HepG2 (cell line): ENCODE results near the gene CMTM8. TPM values are rescaled to one million over a fixed set of nuclear protein-coding genes. Genes with fewer than 3 reads are reported as not detected.

Experiments
- HMG20A ChIP-seq: IDR thresholded peaks from 2 replicates; pipeline ENCODE4 v1.6.1; 2016; ENCODE audit warnings: borderline replicate concordance
- HNRNPH1 ChIP-seq: fragments of 200-400 bp; formaldehyde crosslinking; optimal IDR thresholded peaks from 2 replicates; pipeline ENCODE3; 2017; ENCODE audit warnings: mild to moderate bottlenecking, low read depth, low read length
- IRX3 ChIP-seq: sonication (generic); formaldehyde crosslinking; IDR thresholded peaks from 2 replicates; pipeline ENCODE4 v1.8.1; 2023; ENCODE audit warnings: mild to moderate bottlenecking, low read depth, missing genetic modification reagents, borderline replicate concordance
- KDM3A ChIP-seq: IDR thresholded peaks from 2 replicates; pipeline ENCODE4 v1.6.1; 2018; ENCODE audit warnings: low read depth, missing compliant biosample characterization
- MLLT10 ChIP-seq: sonication (generic); formaldehyde crosslinking; IDR thresholded peaks from 2 replicates; pipeline ENCODE4 v1.4.0; 2020; ENCODE audit warnings: missing genetic modification reagents
- NFE2 ChIP-seq: sonication (generic); formaldehyde crosslinking; IDR thresholded peaks from 2 replicates; pipeline ENCODE4 v1.4.0; 2020; ENCODE audit warnings: missing genetic modification reagents
- RARG ChIP-seq: sonication (generic); formaldehyde crosslinking; IDR thresholded peaks from 2 replicates; pipeline ENCODE4 v1.4.0; 2020; ENCODE audit warnings: low read depth, mild to moderate bottlenecking, missing genetic modification reagents
- TCF12 ChIP-seq, 2 experiments: fragments of 450-650 bp in 1 of 2; sonication (generic) in 1 of 2; formaldehyde crosslinking in 1 of 2; IDR thresholded peaks; 2 replicates each; pipeline versions ENCODE4 v1.6.1 to v1.8.0; 2017 to 2022; ENCODE audit warnings: antibody characterized with exemption in 1 of 2, mild to moderate bottlenecking in 1 of 2, missing genetic modification reagents in 1 of 2, moderate library complexity in 1 of 2
- ZNF432 ChIP-seq: sonication (generic); formaldehyde crosslinking; IDR thresholded peaks from 2 replicates; pipeline ENCODE4 v1.5.0; 2020; ENCODE audit warnings: missing genetic modification reagents, mild to moderate bottlenecking, borderline replicate concordance
- ZNF674 ChIP-seq: sonication (generic); formaldehyde crosslinking; IDR thresholded peaks from 2 replicates; pipeline ENCODE4 v1.5.0; 2020; ENCODE audit warnings: low read depth, mild to moderate bottlenecking, missing genetic modification reagents
- polyA plus RNA-seq, 8 experiments: library from polyadenylated mRNA; depleted of rRNA in 3 of 8; stranded (reverse) in 7 of 8; unstranded in 1 of 8; fragments of >200 nt; fragmentation: Illumina TruSeq in 4 of 8; extraction: Trizol in 4 of 8; gene quantifications; 2 replicates each; pipeline versions ENCODE4 v1.2.1 to v1.2.3, GENCODE V29; 2011 to 2016; ENCODE audit warnings: low read depth in 4 of 8, missing spikeins in 1 of 8, mixed read lengths in 1 of 8; ENCODE audit not compliant: insufficient read depth in 1 of 8
- total RNA-seq, 5 experiments: library from RNA; depleted of rRNA; stranded (reverse); fragments of >200 nt; fragmentation: Illumina TruSeq; extraction: Trizol; gene quantifications; 2 replicates each; pipeline ENCODE4 v1.2.3, GENCODE V29; 2016; ENCODE audit warnings: low read depth in 1 of 5
- TF ChIP-seq, protein P1 (sequence below): sonication (generic); formaldehyde crosslinking; IDR thresholded peaks from 2 replicates; pipeline ENCODE4 v1.5.0; 2020; ENCODE audit warnings: missing genetic modification reagents
- TF ChIP-seq, protein P2 (sequence below): sonication (generic); formaldehyde crosslinking; IDR thresholded peaks from 2 replicates; pipeline ENCODE4 v1.8.0; 2022; ENCODE audit warnings: mild to moderate bottlenecking, missing genetic modification reagents, borderline replicate concordance
- TF ChIP-seq, protein P3 (sequence below): sonication (generic); formaldehyde crosslinking; IDR thresholded peaks from 2 replicates; pipeline ENCODE4 v1.8.1; 2023; ENCODE audit warnings: mild to moderate bottlenecking, missing genetic modification reagents
- TF ChIP-seq, protein P4 (sequence below): sonication (generic); formaldehyde crosslinking; conservative IDR thresholded peaks from 2 replicates; pipeline ENCODE4 v1.8.0; 2022; ENCODE audit warnings: missing genetic modification reagents
- TF ChIP-seq, protein P5 (sequence below): sonication (generic); formaldehyde crosslinking; IDR thresholded peaks from 2 replicates; pipeline ENCODE4 v1.4.0; 2020; ENCODE audit warnings: missing genetic modification reagents

Gene CMTM8
- total and polyA plus RNA-seq, 2 of the 13 experiments (the other 11 are each of a cell fraction or from before 2014, with no cell fraction given) = 8.9 to 15.8 TPM

DNA sequence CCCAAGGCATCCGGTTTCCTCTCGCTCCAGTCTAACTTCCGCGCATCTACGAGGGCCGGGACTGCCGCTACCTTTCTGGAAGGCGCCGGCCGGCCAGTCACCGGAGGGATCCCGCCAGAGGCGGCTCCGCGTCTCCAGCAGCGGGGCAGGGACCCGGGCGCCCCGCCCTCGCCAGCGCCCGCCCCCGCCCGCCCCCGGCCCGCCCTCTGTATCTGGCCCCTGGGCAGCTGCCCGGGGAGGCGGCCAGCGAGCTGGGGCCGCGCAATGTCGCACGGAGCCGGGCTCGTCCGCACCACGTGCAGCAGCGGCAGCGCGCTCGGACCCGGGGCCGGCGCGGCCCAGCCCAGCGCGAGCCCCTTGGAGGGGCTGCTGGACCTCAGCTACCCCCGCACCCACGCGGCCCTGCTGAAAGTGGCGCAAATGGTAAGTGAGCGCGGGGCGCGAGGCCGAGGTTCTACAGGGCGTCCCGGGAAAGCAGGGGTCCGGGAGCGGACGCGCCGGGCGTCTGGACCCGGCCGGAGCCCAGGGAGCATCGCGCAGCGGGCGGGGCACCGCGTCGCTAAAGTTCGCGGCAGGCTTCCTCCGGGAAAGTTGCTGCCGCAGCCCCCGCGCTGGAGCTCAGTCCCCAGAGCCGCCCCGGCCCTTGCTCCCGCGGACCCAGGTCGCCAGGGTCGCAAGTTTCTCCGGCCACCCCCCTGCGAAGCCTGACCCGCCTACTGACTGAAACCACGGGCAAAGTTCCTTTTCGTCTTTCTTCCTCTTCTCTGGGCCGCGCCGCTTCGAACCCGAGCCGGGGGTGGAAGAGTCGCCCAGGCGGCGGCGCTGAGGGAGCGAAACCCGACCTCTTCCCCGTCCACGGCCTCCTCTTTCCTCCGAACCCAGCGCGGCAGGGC lies 153.4 kb downstream of the CMTM8 start, which contains the start of gene CMTM7 (continued):
- TF ChIP-seq, protein P1, sequence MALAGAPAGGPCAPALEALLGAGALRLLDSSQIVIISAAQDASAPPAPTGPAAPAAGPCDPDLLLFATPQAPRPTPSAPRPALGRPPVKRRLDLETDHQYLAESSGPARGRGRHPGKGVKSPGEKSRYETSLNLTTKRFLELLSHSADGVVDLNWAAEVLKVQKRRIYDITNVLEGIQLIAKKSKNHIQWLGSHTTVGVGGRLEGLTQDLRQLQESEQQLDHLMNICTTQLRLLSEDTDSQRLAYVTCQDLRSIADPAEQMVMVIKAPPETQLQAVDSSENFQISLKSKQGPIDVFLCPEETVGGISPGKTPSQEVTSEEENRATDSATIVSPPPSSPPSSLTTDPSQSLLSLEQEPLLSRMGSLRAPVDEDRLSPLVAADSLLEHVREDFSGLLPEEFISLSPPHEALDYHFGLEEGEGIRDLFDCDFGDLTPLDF = no peak
- TF ChIP-seq, protein P2, sequence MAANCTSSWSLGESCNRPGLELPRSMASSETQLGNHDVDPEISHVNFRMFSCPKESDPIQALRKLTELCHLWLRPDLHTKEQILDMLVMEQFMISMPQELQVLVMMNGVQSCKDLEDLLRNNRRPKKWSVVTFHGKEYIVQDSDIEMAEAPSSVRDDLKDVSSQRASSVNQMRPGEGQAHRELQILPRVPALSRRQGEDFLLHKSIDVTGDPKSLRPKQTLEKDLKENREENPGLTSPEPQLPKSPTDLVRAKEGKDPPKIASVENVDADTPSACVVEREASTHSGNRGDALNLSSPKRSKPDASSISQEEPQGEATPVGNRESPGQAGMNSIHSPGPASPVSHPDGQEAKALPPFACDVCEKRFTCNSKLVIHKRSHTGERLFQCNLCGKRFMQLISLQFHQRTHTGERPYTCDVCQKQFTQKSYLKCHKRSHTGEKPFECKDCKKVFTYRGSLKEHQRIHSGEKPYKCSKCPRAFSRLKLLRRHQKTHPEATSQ (CRISPR knock-in tag) = no peak
- TF ChIP-seq ZNF674 (CRISPR knock-in tag) (0 out of 2 replicates have a peak, but pooled peaks have one; percentile 75), ZNF432 (CRISPR knock-in tag) (no peak), KDM3A (CRISPR knock-in tag) (peak; percentile 59), MLLT10 (CRISPR knock-in tag) (no peak), HMG20A (CRISPR knock-in tag) (no peak), NFE2 (CRISPR knock-in tag) (no peak), HNRNPH1 (no peak), IRX3 (CRISPR knock-in tag) (peak; percentile 45; the same call in 1 of the 2 replicates), TCF12 (IDR thresholded peaks at IDR 0.05) (no peak), TCF12 (CRISPR knock-in tag; IDR thresholded peaks at IDR 0.05) (no peak; the same call in 1 of the 2 replicates), RARG (CRISPR knock-in tag) (no peak)
- TF ChIP-seq, protein P3, sequence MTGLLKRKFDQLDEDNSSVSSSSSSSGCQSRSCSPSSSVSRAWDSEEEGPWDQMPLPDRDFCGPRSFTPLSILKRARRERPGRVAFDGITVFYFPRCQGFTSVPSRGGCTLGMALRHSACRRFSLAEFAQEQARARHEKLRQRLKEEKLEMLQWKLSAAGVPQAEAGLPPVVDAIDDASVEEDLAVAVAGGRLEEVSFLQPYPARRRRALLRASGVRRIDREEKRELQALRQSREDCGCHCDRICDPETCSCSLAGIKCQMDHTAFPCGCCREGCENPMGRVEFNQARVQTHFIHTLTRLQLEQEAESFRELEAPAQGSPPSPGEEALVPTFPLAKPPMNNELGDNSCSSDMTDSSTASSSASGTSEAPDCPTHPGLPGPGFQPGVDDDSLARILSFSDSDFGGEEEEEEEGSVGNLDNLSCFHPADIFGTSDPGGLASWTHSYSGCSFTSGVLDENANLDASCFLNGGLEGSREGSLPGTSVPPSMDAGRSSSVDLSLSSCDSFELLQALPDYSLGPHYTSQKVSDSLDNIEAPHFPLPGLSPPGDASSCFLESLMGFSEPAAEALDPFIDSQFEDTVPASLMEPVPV (CRISPR knock-in tag) = peak; percentile 77; the same call in 1 of the 2 replicates
- TF ChIP-seq, protein P4, sequence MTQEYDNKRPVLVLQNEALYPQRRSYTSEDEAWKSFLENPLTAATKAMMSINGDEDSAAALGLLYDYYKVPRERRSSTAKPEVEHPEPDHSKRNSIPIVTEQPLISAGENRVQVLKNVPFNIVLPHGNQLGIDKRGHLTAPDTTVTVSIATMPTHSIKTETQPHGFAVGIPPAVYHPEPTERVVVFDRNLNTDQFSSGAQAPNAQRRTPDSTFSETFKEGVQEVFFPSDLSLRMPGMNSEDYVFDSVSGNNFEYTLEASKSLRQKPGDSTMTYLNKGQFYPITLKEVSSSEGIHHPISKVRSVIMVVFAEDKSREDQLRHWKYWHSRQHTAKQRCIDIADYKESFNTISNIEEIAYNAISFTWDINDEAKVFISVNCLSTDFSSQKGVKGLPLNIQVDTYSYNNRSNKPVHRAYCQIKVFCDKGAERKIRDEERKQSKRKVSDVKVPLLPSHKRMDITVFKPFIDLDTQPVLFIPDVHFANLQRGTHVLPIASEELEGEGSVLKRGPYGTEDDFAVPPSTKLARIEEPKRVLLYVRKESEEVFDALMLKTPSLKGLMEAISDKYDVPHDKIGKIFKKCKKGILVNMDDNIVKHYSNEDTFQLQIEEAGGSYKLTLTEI (CRISPR knock-in tag) = no peak
- TF ChIP-seq, protein P5, sequence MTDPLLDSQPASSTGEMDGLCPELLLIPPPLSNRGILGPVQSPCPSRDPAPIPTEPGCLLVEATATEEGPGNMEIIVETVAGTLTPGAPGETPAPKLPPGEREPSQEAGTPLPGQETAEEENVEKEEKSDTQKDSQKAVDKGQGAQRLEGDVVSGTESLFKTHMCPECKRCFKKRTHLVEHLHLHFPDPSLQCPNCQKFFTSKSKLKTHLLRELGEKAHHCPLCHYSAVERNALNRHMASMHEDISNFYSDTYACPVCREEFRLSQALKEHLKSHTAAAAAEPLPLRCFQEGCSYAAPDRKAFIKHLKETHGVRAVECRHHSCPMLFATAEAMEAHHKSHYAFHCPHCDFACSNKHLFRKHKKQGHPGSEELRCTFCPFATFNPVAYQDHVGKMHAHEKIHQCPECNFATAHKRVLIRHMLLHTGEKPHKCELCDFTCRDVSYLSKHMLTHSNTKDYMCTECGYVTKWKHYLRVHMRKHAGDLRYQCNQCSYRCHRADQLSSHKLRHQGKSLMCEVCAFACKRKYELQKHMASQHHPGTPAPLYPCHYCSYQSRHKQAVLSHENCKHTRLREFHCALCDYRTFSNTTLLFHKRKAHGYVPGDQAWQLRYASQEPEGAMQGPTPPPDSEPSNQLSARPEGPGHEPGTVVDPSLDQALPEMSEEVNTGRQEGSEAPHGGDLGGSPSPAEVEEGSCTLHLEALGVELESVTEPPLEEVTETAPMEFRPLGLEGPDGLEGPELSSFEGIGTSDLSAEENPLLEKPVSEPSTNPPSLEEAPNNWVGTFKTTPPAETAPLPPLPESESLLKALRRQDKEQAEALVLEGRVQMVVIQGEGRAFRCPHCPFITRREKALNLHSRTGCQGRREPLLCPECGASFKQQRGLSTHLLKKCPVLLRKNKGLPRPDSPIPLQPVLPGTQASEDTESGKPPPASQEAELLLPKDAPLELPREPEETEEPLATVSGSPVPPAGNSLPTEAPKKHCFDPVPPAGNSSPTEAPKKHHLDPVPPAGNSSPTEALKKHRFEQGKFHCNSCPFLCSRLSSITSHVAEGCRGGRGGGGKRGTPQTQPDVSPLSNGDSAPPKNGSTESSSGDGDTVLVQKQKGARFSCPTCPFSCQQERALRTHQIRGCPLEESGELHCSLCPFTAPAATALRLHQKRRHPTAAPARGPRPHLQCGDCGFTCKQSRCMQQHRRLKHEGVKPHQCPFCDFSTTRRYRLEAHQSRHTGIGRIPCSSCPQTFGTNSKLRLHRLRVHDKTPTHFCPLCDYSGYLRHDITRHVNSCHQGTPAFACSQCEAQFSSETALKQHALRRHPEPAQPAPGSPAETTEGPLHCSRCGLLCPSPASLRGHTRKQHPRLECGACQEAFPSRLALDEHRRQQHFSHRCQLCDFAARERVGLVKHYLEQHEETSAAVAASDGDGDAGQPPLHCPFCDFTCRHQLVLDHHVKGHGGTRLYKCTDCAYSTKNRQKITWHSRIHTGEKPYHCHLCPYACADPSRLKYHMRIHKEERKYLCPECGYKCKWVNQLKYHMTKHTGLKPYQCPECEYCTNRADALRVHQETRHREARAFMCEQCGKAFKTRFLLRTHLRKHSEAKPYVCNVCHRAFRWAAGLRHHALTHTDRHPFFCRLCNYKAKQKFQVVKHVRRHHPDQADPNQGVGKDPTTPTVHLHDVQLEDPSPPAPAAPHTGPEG (CRISPR knock-in tag) = no peak; the same call in 1 of the 2 replicates
